Keratinocyte (primary cell): ENCODE measurements around the gene WASF3.

Experiments
- CTCF ChIP-seq, 3 experiments: IDR thresholded peaks in 1 of 3; conservative IDR thresholded peaks in 1 of 3; optimal IDR thresholded peaks in 1 of 3; 2 replicates in 2 of 3; 3 replicates in 1 of 3; pipeline versions ENCODE3 to v1.5.1; 2011; ENCODE audit warnings: low read length in 3 of 3, mild to moderate bottlenecking in 3 of 3, moderate library complexity in 2 of 3, control low read depth in 1 of 3, inconsistent platforms in 1 of 3; ENCODE audit not compliant: insufficient read depth in 2 of 3; ENCODE audit errors: extremely low read depth in 1 of 3
- EZH2 ChIP-seq: IDR thresholded peaks from one replicate; pipeline ENCODE4 v1.6.1; 2012; ENCODE audit warnings: inconsistent platforms, mild to moderate bottlenecking, low read length, moderate library complexity

GRCh38 chr13:26525528-26525927 lies 32.0 kb upstream of the WASF3 start:
- no peak for TF ChIP-seq CTCF (optimal IDR thresholded peaks at IDR 0.05 in 1 of 3, IDR thresholded peaks at IDR 0.05 in 1 of 3, conservative IDR thresholded peaks at IDR 0.05 in 1 of 3; ENCODE audit: extremely low read depth in 1 of 3, insufficient read depth in 2 of 3, low read length in 3 of 3)
- TF ChIP-seq EZH2: no peak
